DMS153 (cell line): ENCODE measurements around the gene TACR1.
A peak's percentile ranks its signal among the peaks of the same experiment; 100 is the strongest.
"Not testable (repeated sequence)": the region's sequence is repeated elsewhere in the genome, so short reads cannot be mapped to it uniquely, and the experiment has no call there.

Source experiments
- DNase-seq: peaks from one replicate; lab custom pipeline; 2025; lab: John Stamatoyannopoulos, UW

TACR1 gene

DNA sequence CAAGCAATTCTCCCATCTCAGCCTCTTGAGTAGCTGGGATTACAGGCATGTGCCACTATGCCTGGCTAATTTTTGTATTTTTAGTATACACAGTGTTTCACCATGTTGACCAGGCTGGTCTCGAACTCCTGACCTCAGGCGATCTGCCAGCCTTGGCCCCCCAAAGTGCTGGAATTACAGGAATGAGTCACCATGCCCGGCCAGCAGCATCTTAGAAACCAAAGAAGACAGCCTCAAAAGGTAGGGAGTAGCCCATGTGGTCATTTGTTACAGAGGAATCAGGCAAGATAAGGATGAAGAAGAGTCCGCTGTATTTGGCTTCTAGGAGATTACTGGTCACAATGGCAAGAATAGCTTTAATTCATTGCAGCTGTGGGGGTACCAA lies 53.1 kb downstream of the TACR1 start:
- DNase-seq, result not testable (repeated sequence)

DNA sequence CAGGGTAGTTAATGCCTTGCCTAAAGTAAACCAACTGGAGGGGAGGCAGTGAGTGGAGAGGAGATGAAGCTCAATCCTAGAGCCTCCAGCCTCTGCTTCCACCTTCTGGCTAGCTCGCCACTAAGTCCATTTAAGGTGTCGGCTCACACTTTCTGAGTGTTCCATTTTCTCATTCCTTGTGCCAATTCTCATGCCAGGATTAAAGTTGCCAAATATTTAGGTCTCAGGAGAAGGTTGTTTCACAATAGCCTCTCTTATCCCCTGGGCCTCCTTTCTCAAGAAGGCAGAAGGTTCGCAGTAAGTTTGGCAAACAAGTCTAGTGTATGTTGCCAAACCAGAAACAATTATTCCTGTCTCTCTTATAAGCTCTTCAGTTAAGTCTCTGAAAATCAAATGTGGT lies 57.2 kb downstream of the TACR1 start:
- DNase-seq, result no peak

DNA sequence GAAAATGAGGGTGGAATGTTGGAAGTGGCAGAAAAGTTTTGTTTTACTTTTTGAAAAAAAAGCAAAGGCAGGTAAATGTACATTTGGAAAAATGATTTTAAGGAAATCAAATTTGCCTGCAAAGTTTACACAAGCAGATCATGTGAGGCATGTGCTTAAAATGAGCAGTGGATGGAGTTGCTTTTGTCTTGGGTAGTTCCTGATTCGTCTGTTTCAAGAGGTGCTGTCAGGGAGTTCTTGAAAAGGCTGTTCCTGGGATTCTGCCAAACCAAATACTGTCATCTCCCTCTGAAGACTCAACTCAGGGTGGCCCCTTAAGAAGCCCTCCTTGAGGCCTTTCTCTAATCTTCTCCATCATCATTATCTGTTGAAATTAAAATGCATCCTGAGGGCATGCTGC lies 59.0 kb downstream of the TACR1 start:
- peak; percentile 42 for DNase-seq

GRCh38 chr2:75139171-75139570 lies 60.1 kb downstream of the TACR1 start:
- DNase-seq, result no peak

- DNase-seq, result no peak
Measured at GRCh38 chr2:75138528-75138927, 60.8 kb downstream of the TACR1 start.

- no peak for DNase-seq
Measured at GRCh38 chr2:75135776-75136400, 63.4 kb downstream of the TACR1 start.

GRCh38 chr2:75134860-75135259 lies 64.5 kb downstream of the TACR1 start:
- DNase-seq, result no peak

DNA sequence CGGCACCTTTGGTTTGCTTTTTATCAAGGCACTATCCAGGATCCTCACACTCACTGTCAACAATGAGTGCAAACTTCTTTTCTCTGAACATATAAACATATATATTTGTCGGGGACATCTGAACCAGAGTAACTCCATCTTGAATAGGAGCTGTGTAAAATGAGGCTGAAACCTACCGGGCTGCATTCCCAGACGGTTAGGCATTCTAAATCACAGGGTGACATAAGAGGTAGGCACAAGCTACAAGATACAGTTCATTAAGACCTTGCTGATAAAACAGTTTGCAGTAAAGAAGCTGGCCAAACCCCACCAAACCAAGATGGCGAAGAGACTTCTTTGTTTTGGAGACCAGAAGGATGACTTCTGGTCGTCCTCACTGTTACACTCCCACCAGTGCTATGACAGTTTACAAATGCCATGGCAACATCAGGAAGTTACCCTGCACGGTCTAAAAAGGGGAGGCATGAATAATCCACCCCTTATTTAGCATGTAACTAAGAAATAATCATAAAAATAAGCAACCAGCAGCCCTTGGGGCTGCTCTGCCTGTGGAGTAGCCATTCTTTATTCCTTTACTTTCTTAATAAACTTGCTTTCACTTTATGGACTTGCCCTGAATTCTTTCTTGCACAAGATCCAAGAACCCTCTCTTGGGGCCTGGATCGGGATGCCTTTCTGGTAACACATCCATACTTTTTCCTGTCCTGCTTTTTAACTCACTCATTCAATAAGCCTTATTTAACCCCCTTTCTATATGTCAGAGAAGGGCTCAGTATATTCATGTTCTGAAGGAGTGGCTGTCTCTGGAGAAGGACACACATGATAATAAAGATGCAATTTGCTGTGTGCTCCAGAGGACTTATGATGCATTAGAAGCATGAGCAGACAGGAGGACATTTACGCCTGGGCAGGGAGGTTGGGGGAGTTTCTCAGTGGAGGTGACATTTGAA lies 65.4 kb downstream of the TACR1 start:
- no peak for DNase-seq

- DNase-seq, result no peak
Measured at GRCh38 chr2:75130171-75130570, 69.1 kb downstream of the TACR1 start.

- DNase-seq, result no peak
Measured at GRCh38 chr2:75123876-75124275, 75.4 kb downstream of the TACR1 start.

- no peak for DNase-seq
Measured at GRCh38 chr2:75113231-75113869, 86.0 kb downstream of the TACR1 start.

DNA sequence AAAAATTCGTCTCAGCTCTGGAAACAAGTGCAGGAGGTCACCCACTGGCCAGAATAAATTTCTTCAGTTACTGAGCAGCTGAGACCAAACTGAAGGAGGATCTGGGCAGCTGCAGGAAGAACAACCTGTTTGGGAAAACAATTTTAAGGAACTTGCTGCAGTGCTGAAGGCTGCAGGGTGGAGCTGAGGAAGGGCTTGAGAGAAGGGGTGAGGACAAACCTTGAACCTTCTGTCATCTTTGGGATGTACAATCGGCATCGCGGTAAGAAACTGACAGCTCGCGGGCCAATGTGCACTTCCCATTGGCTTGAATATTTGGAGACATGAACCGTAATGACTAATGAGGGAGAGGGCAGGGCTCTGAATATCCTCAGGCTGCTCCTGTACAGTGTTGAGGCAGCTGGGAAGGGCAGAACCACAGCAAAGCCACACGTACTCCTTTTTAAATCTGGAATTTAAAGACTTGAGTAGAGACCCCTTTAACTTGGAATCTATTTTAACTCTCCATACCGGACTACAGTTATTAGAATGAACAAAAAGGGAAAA lies 90.3 kb downstream of the TACR1 start:
- DNase-seq, result no peak

GRCh38 chr2:75102011-75102410 lies 97.3 kb downstream of the TACR1 start:
- no peak for DNase-seq

- no peak for DNase-seq
Measured at GRCh38 chr2:75100801-75101151, 98.5 kb downstream of the TACR1 start.

DNA sequence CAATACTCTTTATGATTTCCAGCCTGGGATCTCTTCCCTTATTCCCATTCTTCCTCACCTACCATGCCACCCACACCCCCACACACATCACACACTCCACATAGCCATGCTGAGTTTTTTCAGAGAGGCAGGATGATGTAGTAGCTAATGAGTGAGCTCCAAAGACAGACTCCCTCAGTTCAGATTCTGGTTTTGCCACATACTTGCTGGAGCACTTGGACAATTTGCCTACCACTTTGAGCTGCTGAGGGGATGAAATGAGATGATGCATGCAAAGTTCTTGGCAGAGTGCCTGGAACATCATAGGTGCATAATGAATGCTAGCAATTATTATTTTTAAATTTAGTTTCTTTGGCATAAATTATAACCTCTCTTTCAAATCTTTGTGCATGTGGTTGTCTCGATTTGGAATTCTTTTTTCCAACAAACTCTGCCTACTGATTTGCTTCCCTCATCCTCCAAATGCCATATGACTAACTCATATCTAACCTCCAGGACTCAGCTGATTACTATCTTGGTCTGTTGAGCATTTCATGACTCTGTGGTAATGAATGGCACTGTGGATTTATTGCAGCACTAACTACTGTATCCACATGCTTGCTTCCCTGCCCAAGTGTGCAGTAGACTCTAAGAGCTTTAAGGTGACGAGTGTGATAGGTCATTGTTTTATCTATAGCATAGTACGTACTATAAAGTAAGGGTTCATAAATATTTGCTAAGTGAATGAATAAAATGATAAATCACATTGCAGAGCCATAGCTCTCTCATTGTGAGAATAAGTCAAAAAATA lies 99.1 kb downstream of the TACR1 start:
- DNase-seq, result no peak

DNA sequence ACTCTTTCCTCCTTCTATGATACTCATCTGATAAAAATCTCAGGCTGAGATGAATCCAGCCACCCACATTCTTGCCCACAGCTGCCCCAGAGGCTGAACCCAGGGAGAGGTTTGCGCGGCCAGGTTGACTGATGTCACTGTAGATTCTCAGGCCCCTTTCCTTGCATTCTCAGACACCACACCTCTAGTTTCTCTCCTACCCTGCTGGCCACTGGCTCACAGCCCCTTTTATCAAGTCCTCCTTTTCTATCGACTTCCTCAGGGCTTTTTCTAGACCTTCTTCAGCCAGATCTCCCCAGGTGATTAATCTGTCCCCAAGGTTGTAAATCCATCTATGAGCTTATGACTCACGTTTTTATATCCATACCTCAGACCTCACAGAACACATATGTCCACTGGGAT lies 99.8 kb downstream of the TACR1 start:
- no peak for DNase-seq

DNA sequence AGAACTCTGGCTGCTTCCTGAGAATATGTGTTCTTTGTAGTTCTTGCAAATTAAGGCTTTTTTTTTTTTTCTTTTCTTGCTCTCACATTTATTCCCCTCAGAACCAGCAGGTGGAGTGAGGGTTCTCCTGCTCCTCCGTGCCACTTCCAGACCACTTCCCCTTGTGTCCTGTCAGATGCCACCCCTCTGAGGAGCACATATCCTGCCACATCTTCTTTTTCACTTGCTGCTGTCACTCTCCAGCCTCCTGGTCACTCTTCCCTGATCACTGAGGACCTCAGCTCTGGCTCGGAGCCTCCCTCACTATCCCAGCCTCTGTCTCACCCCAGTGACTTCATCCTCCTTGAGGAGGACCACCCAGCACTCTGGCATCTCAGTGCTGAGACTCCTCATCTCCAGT lies 100.5 kb downstream of the TACR1 start:
- no peak for DNase-seq

- DNase-seq, result no peak
Measured at GRCh38 chr2:75097831-75098230, 101.5 kb downstream of the TACR1 start.

- no peak for DNase-seq
Measured at GRCh38 chr2:75094405-75094804, 104.9 kb downstream of the TACR1 start.

GRCh38 chr2:75090770-75091515 lies 108.4 kb downstream of the TACR1 start:
- DNase-seq, result no peak

GRCh38 chr2:75089471-75089870 lies 109.8 kb downstream of the TACR1 start:
- no peak for DNase-seq
